Measurements from ENCODE around the gene CARD19.
"Not testable (repeated sequence)": the region's sequence is repeated elsewhere in the genome, so short reads cannot be mapped to it uniquely, and the experiment has no call there.

Gene CARD19

DNA sequence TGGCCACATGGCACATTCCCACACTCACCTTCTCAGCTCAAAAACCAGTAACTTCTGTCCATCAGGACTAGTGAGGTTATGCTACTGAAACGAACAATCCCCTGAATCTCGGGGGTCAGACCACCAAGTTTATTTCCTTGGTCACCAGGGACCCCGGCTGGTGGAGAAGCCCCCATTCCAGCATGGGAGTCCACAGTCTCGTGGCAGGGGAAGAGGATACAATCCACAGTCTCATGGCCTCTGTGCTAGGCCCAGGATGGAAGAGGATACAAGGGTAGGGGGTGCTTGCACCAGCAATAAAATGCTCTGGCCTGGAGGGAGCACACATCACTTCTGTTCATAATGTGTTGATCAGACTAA, 7.4 kb upstream of the CARD19 start:
- DNase-seq (ENCODE audit: low spot score) = no peak

DNA sequence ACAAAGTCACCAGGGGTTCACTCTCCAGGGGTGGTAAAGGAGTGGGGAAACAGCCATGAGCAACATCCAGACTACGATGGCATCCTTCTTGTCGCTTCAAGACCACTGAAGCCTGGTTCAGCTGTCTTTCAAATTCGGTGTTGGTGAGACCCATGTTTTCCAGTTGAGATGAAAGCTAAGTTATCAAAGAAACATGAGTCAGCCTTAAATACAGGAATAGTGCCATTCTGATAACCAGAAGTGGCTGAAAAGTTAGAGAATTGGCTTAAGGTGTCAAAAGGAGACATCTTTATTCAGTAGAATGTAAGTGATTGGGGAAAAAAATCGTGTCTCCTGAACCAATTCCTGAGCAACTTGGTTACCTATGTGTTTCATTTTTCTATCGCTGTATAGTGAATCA, 7.0 kb upstream of the CARD19 start:
- DNase-seq (ENCODE audit: low spot score) = no peak

DNA sequence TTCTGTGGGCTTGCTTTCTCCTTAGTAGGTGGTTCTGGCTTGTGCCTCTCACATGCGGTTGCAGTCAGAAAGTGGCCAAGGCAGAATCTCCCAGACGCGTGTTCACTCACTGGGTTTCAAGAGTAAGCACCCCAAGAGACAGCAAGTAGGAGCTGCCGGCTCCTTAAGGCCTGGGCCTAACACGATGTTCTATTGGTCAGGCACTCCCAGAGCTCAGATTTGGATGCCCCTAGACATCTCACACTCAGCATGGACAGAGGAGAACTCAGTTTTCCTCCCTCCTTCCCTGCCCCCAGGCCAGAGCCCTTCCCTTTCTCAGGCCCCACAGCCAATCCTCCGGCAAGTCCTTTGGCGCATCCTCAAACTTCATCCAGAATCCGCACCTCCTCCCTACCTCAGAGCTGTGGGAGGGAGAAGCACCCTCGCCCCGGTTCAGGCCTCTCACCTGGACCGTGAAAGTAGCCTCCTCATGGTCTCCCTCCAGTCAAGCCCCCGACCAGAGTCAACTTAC, 6.5 kb upstream of the CARD19 start:
- no peak for DNase-seq (ENCODE audit: low spot score)

DNA sequence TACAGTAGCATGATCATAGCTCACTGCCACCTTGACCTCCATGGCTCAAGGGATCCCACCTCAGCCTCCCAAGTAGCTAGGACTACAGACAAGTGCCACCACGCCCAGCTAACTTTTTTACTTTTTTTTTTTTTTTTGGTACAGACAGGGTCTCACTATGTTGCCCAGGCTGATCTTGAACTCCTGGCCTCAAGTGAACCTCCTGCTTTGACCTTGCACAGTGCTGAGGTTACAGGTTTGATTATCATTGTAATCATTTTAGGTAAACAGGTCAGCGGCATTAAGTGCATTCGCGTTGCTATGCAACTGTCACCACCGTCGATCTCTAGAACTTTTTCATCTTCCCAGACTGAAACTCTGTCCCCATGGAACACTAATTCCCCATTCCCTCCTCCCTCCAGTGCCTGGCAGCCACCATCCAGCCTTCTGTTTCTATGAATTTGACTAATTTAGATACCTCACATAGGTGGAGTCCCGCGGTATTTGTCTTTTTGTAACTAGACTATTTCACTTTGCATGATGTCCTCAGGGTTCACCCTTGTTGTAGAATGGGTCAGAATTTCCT, 5.8 kb upstream of the CARD19 start:
- DNase-seq (ENCODE audit: low spot score) = no peak

DNA sequence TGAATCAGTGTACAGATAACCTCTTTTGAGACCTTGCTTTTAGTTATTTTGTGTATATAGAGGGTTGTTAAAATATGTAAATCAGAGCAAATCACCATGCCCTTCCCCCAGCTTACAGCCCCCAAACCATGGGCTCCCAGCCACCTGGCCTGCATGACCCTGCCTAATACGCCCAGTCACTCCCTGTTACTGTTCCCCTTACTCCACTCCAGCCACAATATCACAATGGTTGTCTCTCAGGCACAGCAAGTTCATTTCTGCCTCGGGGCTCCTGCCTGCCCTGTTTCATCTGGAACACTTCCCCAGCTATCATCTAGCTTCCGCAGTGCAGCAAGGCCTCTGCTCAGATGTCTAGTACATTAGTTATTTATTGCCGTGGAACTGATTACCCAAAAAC, 5.0 kb upstream of the CARD19 start:
- DNase-seq (ENCODE audit: low spot score) = no peak

DNA sequence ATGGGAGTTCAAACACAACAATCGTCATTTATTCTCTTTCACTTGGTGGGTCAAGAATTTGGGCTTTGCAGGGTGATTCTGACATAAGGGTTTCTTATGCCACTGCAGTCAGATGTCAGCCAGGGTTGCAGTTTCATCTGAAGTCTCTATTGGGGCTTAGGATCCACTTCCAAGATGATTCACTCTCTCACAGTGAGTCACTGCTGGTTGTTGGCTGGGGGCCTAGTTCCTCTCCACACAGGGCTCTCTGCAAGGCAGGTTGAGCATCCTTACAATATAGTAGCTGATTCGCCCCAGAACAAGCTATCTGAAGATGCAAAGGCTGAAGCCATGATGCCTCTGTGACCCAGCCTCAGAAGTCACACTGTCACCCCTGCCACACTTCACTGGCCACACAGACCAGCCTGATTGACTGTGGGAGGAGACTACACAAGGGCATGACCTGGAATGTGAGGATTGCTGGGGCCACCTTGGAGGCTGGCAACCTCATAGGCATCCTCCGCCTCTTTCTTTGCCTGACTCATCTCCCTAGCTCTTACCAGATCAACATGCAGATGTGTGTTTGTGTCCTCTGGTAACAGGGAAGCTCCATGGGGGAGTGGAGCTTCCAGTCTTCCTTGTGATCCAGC, 4.5 kb upstream of the CARD19 start:
- peak; percentile 49 for DNase-seq (ENCODE audit: low spot score)

DNA sequence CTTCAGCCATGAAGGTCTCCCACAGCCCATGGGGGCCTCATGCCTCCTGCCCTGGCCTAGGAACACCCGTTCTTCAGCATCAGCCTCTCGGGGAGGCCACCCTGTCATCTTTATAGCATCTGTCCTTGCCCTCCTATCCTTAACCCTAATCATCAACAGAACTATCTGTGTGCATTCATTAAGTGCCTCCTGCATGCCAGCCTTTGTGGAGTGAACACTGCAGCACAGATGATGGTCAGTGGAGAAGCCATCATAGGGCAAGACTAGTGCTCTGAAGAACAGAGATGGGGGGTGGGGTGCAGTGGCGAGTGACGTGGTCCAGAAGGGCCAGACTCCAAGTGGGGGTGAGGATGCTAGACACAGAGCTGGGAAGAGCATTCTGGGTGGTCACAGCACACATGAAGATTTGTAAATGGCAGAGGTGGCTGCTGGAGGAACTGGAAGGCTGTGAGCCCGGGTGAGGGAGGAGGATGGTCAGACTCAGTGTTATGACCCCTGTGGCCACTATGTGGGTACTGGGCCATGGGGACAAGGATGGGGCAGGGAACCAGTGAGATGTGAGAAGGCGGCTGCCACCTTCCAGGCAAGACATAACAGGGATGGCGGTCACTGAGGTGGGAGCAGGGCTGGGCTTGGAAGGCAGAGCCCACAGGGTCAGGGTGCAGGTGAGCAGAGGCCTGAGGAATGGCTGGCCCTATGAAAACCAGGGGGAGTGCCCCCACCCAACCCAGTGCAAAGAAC, 3.6 kb upstream of the CARD19 start:
- no peak for DNase-seq (ENCODE audit: low spot score)

DNA sequence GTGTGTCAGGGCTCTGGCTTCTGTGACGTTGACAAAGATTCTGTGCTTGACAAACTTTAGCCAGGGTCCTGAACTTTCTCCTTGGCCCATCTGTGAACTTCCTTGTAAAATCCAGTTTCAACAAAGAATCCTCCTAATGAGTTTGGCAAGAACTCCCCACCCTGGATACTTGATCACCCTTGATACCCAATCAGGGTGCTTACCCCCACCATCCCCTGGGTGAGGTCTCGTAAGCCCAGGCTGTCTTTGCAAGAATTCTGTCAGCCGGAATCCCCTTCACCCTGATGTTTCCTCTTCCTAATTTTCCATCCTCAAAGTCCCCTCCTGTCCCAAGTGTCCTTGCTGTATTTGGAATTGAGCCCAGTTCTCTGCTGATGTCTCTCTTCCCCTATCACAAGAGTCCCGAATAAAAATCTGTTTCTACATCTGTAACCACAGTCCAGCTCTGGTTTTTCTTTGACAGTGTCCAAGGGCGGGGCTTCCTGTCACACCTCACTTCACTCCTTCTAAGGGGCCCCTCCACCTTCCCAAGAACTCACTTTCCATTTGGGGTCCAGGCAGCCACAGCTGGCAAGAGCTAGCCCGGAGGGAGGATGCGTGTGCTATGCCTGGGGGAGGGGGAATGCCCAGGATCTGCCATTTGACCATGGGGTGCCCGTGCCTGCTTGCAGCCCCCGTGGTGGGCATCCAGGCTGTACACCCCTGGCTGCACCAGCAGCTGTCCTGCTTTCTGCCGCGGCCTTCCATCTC, 2.7 kb upstream of the CARD19 start:
- no peak for DNase-seq (ENCODE audit: low spot score)

DNA sequence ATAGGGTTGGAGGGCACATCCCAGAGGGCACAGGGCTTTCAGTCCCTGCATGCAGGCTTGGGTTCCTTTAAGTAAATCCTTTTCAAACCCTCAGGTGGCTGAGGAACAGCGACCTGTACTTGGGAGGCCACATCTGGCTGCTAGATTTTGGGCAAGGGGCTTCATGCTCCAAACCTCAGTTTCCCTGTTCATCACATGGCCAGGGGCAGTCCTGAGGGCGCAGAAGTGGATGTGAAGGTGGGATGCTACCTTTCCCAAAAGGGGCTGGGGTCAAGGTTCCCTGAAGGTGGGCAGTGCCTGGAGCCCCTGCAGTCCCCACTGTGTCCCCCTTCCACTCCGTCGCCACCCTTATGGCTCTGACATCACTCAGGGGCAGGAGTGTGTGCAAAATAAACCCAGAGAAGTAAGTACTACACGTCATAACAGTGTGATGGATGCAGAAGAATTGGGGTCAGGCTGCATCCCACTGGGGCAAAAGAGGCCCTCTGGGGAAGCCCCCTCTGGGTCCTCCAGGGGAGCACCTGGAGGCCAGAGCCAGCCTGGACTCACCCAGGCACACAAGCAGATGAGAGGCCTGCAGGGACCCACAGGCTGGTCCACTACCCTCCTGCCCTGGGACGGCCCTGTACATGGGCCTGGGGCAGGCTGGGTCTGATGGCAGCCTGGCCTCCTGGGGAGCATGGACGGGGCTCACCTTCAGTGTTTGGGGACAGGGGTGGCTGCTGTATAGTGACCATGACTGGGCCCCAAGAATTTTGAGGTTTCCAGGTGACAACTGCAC, 1.9 kb upstream of the CARD19 start:
- no peak for DNase-seq (ENCODE audit: low spot score)

DNA sequence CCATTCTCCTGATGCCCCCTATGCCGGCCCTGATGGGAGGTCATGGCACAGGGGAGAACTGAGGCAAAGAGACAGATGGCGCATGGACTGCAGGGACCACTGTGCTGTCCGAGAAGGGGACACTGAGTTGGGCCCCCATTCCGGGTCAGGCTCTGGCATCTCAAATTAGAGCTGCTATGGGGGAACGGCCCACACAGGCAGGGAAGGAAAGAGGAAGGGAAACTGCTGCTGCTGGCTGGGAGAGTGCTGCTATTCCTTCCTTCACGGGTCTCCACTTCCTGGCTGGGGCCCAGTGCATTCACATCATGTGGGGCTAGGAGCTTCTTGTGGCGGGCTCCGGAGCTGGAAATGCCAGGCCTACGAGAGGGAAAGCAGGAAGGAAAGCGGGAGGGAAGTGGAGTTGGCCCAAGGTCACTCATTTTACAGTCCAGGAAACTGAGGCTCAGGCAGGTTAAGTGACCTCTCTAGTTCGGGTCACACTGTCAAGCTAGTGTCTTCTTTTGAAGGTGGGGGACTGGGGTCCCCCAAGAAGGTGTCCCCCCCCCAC, 1.3 kb upstream of the CARD19 start:
- DNase-seq (ENCODE audit: low spot score) = no peak

DNA sequence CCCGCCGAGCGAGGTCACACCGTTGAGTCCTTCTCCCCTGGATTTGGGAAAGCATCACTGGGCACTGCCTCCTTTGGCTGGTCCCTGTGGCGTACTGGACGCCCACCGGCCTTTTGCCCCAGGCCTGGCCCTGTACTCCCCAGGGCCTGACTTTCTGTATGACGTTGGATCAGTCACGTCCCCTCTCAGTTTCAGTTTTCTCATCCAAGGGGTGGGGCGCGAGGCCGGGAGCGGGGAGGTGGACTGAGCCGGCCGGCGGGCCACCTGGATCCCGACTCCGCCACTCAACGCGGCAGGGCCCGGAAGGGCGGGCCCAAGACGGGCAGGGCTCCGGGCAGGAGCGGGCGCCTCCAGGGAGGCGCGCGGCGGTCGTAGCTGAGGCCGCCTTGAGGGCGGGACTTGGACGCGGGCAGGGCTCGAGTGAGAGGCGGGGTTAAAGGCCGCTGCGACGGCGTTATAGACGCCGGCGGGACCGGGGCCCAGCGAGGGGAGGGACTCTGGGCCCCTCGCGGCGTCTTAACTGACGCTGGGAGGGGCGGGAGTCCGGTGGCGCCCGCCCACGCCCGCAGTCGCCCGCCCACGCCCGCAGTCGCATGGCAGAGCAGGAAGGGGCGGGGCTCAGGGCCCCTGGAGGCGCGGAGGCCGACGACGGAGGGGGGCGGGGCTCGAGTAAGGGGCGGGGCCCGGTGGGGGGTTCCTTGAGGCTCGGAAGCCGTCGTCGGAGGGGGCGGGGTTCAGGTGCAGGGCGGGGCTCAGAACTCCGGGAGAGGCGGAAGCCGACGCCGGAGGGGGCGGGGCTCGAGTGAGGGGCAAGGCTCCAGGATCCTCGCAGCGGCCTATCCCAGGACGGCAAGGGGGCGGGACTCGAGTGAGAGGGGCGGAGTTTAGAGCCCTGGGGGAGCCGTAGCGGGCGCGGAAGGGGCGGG, 549 bp upstream of the CARD19 start:
- peak; percentile 100 for DNase-seq (ENCODE audit: low spot score)

DNA sequence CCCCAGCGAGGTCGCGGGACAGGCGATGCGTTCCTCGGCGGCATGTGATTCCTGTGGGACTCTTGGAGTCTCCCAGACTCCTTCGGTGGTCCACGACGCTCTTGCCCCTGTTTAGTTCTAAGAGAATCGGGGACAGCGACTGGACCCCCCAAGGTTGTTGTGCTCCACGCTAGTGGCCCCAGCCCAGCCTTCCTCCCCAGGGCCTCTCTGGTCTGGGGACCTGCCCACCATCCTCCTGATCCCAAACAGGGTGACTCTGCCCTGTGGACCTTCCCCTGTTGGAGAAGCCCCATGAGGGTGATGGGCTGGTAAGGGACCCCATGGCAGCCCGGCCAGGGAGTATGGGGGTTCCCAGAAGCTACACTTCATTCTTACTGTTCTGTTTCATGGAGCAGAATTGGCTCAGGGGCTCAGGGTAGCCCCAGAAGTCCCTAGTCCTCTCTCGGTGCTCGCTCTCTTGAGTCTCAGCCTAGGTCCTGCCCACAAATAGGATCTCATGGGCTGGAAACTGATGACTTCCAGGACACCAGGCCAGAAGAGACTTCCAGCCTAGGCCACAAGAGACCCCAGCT, 880 bp downstream of the CARD19 start:
- DNase-seq (ENCODE audit: low spot score) = no peak

DNA sequence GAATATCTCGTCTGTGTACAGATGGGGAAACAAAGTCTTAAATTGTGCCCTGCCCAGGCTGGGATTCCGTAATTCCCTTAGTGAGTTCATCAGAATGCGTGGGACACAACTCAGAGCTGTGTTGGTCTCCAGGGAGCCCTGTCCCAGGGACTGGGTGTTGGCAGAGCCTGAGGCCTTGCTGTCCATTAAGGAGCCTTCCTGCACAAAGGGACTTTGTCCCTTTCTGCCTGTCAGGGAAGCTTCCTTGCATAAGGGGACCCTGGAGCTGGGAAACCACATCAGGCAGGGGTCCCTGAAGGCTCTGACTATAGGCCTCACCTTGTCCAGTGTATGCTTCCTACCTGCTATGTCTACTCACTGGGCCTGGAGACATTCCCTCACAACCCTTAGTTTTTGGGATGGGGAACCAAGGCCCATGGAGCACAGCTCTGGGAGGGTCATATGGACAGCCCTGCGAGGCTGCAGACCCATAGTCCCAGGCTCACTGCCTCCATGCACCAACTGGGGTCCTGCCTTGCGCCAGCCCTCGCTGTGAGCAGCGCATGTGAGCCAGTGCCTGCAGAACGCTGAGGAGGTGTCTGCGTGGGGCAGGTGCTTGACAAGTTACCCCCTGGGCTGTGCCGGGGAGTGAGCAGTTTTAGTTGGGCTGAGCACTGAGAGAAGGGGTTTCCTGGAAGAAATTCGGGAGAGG, 1.6 kb downstream of the CARD19 start:
- no peak for DNase-seq (ENCODE audit: low spot score)

DNA sequence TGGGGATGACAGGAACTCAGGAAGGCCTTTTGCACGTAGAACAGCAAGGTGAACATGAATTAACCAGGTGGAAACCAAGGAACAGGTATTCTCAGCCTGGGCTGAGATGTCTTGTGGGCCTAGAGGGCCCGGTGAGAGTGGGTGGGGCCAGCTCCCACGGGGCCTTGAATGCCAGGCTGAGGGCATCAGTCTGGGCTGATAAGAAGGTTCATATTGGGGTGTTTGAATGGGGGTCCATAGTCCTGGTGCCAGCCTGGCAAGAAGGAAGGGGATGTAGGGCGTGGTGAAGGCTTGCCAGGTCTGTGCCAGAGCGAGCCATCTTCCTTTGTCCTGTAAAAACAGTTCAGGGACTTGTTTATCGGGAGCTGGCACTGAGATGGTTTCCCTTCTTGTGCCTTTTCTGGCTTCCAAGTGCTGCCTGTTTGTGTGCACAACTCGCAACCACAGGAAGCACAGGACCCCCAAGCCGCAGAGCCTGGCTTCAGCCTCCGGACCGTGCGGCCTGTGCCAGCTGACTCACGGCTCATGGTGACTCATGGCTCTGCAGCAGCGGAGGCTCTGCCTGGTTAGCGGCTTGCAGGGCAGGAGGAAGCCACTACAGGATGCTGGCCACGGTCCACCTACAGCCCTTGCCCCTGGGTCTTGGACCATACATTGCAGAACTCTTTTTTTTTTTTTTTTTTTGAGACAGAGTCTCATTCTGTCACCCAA, 2.4 kb downstream of the CARD19 start:
- peak; percentile 63 for DNase-seq (ENCODE audit: low spot score)

DNA sequence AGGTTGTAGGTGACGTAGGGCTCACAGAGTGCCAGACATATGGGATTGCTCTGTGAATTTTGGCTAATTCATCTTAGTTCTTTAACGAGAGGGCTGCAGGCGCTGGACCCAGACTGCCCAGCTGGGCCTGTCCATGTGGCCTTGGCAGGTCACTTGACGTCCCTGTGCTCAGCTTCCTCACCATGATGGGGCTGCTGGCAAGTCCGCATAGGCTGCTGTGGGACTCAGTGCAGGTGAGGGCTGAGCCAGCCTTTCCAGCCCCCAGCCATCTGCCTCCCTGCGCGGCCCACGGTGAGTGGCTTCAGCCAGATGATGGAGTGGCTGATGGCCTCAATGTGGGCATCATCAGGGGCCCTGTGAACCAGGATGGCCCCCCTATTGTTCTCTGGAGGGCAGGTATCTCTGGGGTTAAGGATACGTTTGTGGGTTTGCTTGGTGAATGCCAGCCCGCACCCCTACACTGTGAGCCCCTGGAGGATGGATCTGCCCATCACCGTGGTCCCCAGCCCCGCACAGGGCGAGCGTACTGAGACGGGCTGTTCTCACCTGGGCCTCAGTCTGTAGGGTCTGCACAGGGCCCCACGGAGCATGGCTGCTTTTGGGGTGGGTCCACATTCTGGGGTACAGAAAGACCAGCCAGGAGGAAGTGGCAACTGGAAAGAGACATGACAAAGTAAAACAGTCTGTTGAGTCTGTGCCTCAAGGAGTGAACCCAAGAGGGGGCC, 3.7 kb downstream of the CARD19 start:
- DNase-seq (ENCODE audit: low spot score) = no peak

DNA sequence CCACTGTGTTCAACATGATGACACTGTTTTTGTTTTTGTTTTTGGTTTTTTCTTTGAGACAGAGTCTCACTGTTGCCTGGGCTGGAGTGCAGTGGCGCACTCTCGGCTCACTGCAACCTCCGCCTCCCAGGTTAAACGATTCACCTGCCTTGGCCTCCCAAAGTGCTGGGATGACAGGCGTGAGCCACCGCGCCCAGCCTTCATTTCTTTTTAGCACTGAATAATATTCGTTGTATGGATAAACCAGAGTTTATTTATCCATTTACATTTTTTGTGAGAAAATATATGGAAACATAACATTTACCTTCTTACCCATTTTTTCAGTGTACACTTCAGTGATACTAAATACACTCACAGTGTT, 4.2 kb downstream of the CARD19 start:
- no peak for DNase-seq (ENCODE audit: low spot score)

DNA sequence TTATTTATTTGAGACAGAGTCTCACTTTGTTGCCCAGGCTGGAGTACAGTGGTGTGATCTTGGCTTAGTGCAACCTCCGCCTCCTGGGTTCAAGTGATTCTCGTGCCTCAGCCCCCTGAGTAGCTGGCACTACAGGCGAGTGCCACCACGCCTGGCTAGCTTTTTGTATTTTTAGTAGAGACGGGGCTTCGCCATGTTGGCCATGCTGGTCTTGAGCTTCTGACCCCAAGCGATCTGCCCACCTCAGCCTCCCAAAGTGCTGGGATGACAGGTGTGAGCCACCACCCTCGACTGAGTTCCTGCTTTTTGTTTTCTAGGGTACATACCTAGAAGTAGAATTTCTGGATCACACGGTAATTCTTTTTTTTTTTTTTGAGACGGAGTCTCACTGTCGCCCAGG, 5.1 kb downstream of the CARD19 start:
- not testable (repeated sequence) for DNase-seq (ENCODE audit: low spot score)

DNA sequence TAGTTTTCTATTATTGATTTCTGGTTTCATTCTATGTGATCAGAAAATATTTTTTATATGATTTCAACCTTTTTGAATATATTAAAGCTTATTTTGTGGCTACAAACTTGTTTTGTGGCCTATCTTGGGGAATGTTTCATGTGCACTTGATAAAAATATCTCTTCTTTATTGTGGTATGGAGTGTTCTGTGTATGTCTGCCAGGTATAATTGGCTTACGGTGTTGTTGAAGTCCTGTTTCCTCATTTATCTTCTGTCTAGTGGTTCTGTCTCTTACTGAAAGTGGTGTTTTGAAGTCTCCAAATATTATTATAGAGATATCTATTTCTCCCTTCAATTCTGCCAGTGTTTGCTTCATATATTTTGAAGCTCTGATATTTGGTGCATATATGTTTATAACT, 9.6 kb downstream of the CARD19 start:
- no peak for DNase-seq (ENCODE audit: low spot score)

Data from CD4-positive, alpha-beta T cell treated with Interleukin-6 at 100 ng/mL for 8 hours (primary cell).